KMS-11 (cell line): ENCODE results near the gene B3GNT9.
"Not testable (repeated sequence)": the region's sequence is repeated elsewhere in the genome, so short reads cannot be mapped to it uniquely, and the experiment has no call there.

ENCODE experiments used
- H2AFZ ChIP-seq: fragments of 200-600 bp; sonication (generic); 2 replicates; pipeline ENCODE4 v1.6.1; 2016; ENCODE audit warnings: antibody characterized with exemption, mixed run types, low read depth
- H3K27ac ChIP-seq: fragments of 200-600 bp; sonication (generic); 2 replicates; pipeline ENCODE4 v1.6.1; 2016; ENCODE audit warnings: mild to moderate bottlenecking, mixed run types
- H3K27me3 ChIP-seq: fragments of 200-600 bp; sonication (generic); 2 replicates; pipeline ENCODE4 v1.6.1; 2017; ENCODE audit warnings: mild to moderate bottlenecking, low read depth, mixed run types, moderate library complexity; ENCODE audit not compliant: insufficient read depth
- H3K36me3 ChIP-seq: fragments of 200-600 bp; sonication (generic); 2 replicates; pipeline ENCODE4 v1.6.1; 2017; ENCODE audit warnings: mild to moderate bottlenecking, mixed run types; ENCODE audit not compliant: insufficient read depth
- H3K4me1 ChIP-seq: fragments of 200-600 bp; sonication (generic); 2 replicates; pipeline ENCODE4 v1.6.1; 2016; ENCODE audit warnings: mild to moderate bottlenecking, low read depth, mixed run types; ENCODE audit not compliant: poor library complexity, severe bottlenecking
- H3K4me2 ChIP-seq: fragments of 200-600 bp; sonication (generic); 2 replicates; pipeline ENCODE4 v1.7.0; 2016; ENCODE audit warnings: mild to moderate bottlenecking, mixed run types
- H3K4me3 ChIP-seq: fragments of 200-600 bp; sonication (generic); IDR thresholded peaks from 2 replicates; pipeline ENCODE4 v1.6.1; 2017; ENCODE audit warnings: low read depth, low read length, mixed read lengths; ENCODE audit not compliant: insufficient read depth
- H3K79me2 ChIP-seq: fragments of 200-600 bp; sonication (generic); 2 replicates; pipeline ENCODE4 v1.6.1; 2016; ENCODE audit warnings: low read depth, mixed run types; ENCODE audit not compliant: insufficient read depth
- H3K9ac ChIP-seq: fragments of 200-600 bp; sonication (generic); 2 replicates; pipeline ENCODE4 v1.6.1; 2016; ENCODE audit warnings: mild to moderate bottlenecking, mixed run types
- H4K20me1 ChIP-seq: fragments of 200-600 bp; sonication (generic); 2 replicates; pipeline ENCODE4 v1.6.1; 2016; ENCODE audit warnings: mild to moderate bottlenecking, mixed run types; ENCODE audit not compliant: insufficient read depth
- TF ChIP-seq, protein P1 (sequence below): fragments of 200-600 bp; sonication (generic); conservative IDR thresholded peaks from 2 replicates; pipeline ENCODE4 v1.6.1; 2017; ENCODE audit warnings: low read depth, mild to moderate bottlenecking, antibody characterized with exemption, low read length, moderate library complexity, mixed read lengths

B3GNT9 gene

DNA sequence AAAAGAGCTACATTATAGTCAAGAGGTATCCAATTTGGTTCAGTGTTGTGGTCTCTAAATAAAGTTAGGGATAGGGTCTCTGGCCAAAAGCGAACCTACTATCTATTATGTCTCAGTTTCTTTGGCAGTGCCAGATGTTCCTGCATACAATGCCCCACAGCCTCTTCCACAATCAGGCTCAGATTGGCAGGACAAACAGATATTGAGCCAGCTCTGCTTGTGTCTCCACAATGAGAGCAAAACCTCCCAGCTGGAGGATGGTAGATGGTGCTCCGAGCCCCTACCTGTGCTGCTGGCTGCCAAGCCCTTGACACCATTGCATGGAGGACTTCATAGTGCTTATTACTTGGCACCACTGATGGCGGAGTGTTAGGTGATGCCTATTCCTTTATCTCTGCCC, 21.4 kb downstream of the B3GNT9 start:
- Histone ChIP-seq H4K20me1 (no peaks in the 10 kb centered on the region), H3K4me1 (no peaks in the 10 kb centered on the region), H3K27ac (no peak overlapping the region), H3K9ac (no peak overlapping the region), H3K36me3 (no peaks in the 10 kb centered on the region; the same call in 1 of the 2 replicates), H3K4me2 (no peak overlapping the region), H2AFZ (no peak overlapping the region), H3K79me2 (no peaks in the 10 kb centered on the region), H3K27me3 (no peaks in the 10 kb centered on the region), H3K4me3 (no peak overlapping the region)
- TF ChIP-seq, protein P1, sequence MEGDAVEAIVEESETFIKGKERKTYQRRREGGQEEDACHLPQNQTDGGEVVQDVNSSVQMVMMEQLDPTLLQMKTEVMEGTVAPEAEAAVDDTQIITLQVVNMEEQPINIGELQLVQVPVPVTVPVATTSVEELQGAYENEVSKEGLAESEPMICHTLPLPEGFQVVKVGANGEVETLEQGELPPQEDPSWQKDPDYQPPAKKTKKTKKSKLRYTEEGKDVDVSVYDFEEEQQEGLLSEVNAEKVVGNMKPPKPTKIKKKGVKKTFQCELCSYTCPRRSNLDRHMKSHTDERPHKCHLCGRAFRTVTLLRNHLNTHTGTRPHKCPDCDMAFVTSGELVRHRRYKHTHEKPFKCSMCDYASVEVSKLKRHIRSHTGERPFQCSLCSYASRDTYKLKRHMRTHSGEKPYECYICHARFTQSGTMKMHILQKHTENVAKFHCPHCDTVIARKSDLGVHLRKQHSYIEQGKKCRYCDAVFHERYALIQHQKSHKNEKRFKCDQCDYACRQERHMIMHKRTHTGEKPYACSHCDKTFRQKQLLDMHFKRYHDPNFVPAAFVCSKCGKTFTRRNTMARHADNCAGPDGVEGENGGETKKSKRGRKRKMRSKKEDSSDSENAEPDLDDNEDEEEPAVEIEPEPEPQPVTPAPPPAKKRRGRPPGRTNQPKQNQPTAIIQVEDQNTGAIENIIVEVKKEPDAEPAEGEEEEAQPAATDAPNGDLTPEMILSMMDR: no peak

DNA sequence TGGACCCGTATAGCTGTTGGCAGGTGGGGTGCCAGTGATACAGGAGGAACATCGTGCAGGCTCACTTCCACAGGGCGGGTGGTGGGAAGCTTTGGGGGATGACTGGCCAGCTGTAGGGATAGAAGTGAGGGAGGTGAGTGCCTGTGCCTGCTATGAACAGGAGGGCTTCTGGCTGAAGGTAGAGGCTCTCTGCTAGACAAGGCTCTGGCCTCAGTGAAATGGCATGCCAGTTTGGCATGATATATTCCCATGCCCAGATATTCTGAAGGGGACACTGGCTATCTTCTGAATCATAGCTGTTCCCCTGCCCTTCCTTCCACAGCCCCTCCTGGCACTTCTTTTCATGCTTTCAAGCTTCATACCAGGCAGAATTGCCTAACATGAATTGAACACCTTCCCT, 21.9 kb downstream of the B3GNT9 start:
- H3K27ac ChIP-seq: no peak overlapping the region
- H3K27me3 ChIP-seq: no peaks in the 10 kb centered on the region
- no peak overlapping the region for H2AFZ ChIP-seq
- H3K4me3 ChIP-seq: no peak overlapping the region
- H3K79me2 ChIP-seq: no peaks in the 10 kb centered on the region; the same call in 1 of the 2 replicates
- no peaks in the 10 kb centered on the region for H4K20me1 ChIP-seq
- H3K36me3 ChIP-seq: no peaks in the 10 kb centered on the region; the same call in 1 of the 2 replicates
- H3K4me1 ChIP-seq: no peaks in the 10 kb centered on the region
- H3K4me2 ChIP-seq: no peak overlapping the region
- no peak overlapping the region for H3K9ac ChIP-seq
- TF ChIP-seq, protein P1: no peak

DNA sequence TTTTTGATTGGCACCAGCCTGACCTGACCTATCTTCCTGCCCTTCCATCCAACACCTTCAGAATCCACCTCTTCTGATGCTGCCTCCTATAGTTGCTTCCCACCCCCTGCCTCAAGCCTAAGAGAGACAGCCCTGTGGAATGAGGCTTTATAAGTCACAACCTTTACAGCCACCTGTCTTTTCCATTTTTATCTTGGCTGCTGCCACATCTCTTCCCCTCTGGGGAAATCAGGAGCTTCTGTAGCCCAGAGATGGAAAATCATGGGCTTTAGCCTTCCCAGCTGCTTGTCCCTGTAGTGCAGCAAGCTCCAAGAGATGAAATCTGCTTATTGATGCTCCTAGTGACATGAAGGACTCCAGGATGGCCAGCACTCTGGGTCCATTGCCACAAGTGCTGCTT, 22.4 kb downstream of the B3GNT9 start:
- Histone ChIP-seq H3K27ac (no peak overlapping the region), H2AFZ (no peak overlapping the region), H4K20me1 (no peaks in the 10 kb centered on the region), H3K4me3 (no peak overlapping the region), H3K4me2 (no peak overlapping the region), H3K27me3 (no peaks in the 10 kb centered on the region), H3K79me2 (no peaks in the 10 kb centered on the region; the same call in 1 of the 2 replicates), H3K36me3 (no peaks in the 10 kb centered on the region; the same call in 1 of the 2 replicates), H3K9ac (no peak overlapping the region), H3K4me1 (no peaks in the 10 kb centered on the region)
- TF ChIP-seq, protein P1: no peak

DNA sequence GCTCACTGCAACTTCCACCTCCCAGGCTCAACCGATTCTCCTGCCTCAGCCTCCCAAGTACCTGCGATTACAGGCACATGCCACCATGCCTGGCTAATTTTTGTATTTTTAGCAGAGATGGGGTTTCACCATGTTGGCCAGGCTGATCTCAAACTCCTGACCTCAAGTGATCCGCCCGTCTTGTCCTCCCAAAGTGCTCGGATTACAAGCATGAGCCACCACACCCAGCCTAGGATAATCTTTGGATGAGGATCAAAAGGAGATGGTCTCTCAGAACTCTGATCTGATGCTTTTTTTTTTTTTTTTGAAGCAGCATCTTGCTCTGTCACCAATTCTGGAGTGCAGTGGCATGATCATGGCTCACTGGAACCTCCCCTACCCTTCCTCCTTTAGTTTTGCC, 28.0 kb downstream of the B3GNT9 start:
- not testable (repeated sequence) for H3K4me2 ChIP-seq, H4K20me1 ChIP-seq, H2AFZ ChIP-seq, H3K27me3 ChIP-seq, H3K9ac ChIP-seq, H3K79me2 ChIP-seq, H3K27ac ChIP-seq, H3K4me3 ChIP-seq, H3K36me3 ChIP-seq
- peaks cover 11% of the 10 kb centered on the region for H3K4me1 ChIP-seq

DNA sequence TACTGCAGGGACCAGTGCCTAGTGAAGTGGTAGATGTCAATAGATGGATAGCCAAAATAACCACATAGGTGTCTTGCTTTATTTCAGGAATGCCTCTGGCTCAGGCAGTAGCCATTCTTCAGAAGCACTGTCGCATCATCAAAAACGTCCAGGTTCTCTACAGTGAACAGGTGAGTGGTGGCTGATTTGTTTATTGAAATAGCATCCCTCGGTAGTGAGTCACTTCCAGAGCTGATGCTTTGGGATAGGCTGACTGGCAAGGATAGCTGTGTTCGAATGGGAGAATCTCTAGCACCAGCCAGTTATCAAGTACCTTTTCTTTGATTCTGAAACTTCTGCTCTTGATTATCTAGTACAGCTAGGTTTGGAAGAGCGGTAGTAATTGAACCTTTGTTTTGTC, 30.8 kb downstream of the B3GNT9 start:
- no peaks in the 10 kb centered on the region for H4K20me1 ChIP-seq
- no peak overlapping the region for H3K4me2 ChIP-seq
- TF ChIP-seq, protein P1: no peak
- no peak overlapping the region for H3K27ac ChIP-seq
- H3K4me3 ChIP-seq: no peak overlapping the region
- peaks cover 13% of the 10 kb centered on the region; the same call in 1 of the 2 replicates for H3K79me2 ChIP-seq
- peaks cover 11% of the 10 kb centered on the region for H3K4me1 ChIP-seq
- no peak overlapping the region for H3K9ac ChIP-seq
- H2AFZ ChIP-seq: no peak overlapping the region
- no peaks in the 10 kb centered on the region for H3K27me3 ChIP-seq
- H3K36me3 ChIP-seq: no peaks in the 10 kb centered on the region
